OCI-LY3 (cell line): Measurements from ENCODE around the gene PRKRA.

Source experiments
- H2AFZ ChIP-seq: fragments of 200-600, 300-600 bp; shearing (Covaris generic); 2 replicates; pipeline ENCODE4 v1.6.0; 2014; ENCODE audit warnings: antibody characterized with exemption, low read depth, low read length
- H3K27ac ChIP-seq: fragments of 200-600, 300-600 bp; sonication (generic); 2 replicates; pipeline ENCODE4 v1.5.1; 2014; ENCODE audit warnings: mild to moderate bottlenecking, low read length, moderate library complexity, mixed read lengths
- H3K27me3 ChIP-seq: fragments of 200-600, 300-600 bp; sonication (generic); 2 replicates; pipeline ENCODE4 v1.6.1; 2014; ENCODE audit warnings: low read depth, low read length, mixed read lengths
- H3K36me3 ChIP-seq: fragments of 200-600, 300-600 bp; sonication (generic); replicated peaks from 2 replicates; pipeline ENCODE3; 2014; ENCODE audit warnings: low read depth, low read length, mixed read lengths
- H3K4me1 ChIP-seq: fragments of 300-600, 200-600 bp; sonication (generic); 2 replicates; pipeline ENCODE4 v1.6.1; 2014; ENCODE audit warnings: low read length, mixed read lengths
- H3K4me2 ChIP-seq: fragments of 200-600, 300-600 bp; sonication (generic); 2 replicates; pipeline ENCODE4 v1.6.1; 2014; ENCODE audit warnings: low read length, mixed read lengths
- H3K4me3 ChIP-seq: fragments of 300-600, 200-600 bp; sonication (generic); 2 replicates; pipeline ENCODE4 v1.5.1; 2014; ENCODE audit warnings: antibody characterized with exemption, mild to moderate bottlenecking, low read length, moderate library complexity
- H3K79me2 ChIP-seq: fragments of 300-600, 200-600 bp; shearing (Covaris generic); 2 replicates; pipeline ENCODE4 v1.6.1; 2014; ENCODE audit warnings: mild to moderate bottlenecking, low read length, mixed read lengths
- H3K9ac ChIP-seq: fragments of 300-600, 200-600 bp; shearing (Covaris generic); 2 replicates; pipeline ENCODE4 v1.6.0; 2014; ENCODE audit warnings: mild to moderate bottlenecking, low read length, moderate library complexity
- H3K9me3 ChIP-seq: fragments of 200-600, 300-600 bp; shearing (Covaris generic); 2 replicates; pipeline ENCODE4 v1.6.1; 2014; ENCODE audit warnings: low read length, mixed read lengths; ENCODE audit not compliant: insufficient read depth
- H4K20me1 ChIP-seq: fragments of 200-600, 300-600 bp; sonication (generic); 2 replicates; pipeline ENCODE4 v1.6.1; 2016; ENCODE audit warnings: low read length, mixed read lengths; ENCODE audit not compliant: insufficient read depth
- CTCF ChIP-seq: fragments of 200-600, 300-600 bp; sonication (generic); IDR thresholded peaks from 2 replicates; pipeline ENCODE4 v1.5.1; 2014; ENCODE audit warnings: antibody characterized with exemption, low read length, low read depth
- EZH2phosphoT487 ChIP-seq: fragments of 200-600 bp; shearing (Covaris generic); IDR thresholded peaks from 2 replicates; pipeline ENCODE4 v1.6.1; 2018; ENCODE audit warnings: antibody characterized with exemption, mixed run types, low read depth

PRKRA gene

GRCh38 chr2:178397002-178397605 lies 53.9 kb downstream of the PRKRA start:
- Histone ChIP-seq H4K20me1 (no peaks in the 10 kb centered on the region), H3K4me2 (no peak overlapping the region), H3K36me3 (no peaks in the 10 kb centered on the region), H3K4me1 (no peaks in the 10 kb centered on the region), H3K79me2 (no peaks in the 10 kb centered on the region), H2AFZ (no peak overlapping the region), H3K9me3 (no peaks in the 10 kb centered on the region), H3K4me3 (no peak overlapping the region), H3K27ac (no peak overlapping the region), H3K27me3 (no peaks in the 10 kb centered on the region; the same call in 1 of the 2 replicates), H3K9ac (no peak overlapping the region)
- TF ChIP-seq CTCF (peak; percentile 73), EZH2phosphoT487 (no peak)

- H3K4me1 ChIP-seq, result no peaks in the 10 kb centered on the region
- no peaks in the 10 kb centered on the region for H3K9me3 ChIP-seq
- H2AFZ ChIP-seq, result no peak overlapping the region
- no peaks in the 10 kb centered on the region for H3K79me2 ChIP-seq
- no peak overlapping the region for H3K4me3 ChIP-seq
- no peaks in the 10 kb centered on the region for H3K27me3 ChIP-seq
- H3K27ac ChIP-seq, result no peak overlapping the region
- TF ChIP-seq CTCF, result no peak
- TF ChIP-seq EZH2phosphoT487, result no peak
- H3K9ac ChIP-seq, result no peak overlapping the region
- no peaks in the 10 kb centered on the region for H4K20me1 ChIP-seq
- no peak overlapping the region for H3K4me2 ChIP-seq
- no peaks in the 10 kb centered on the region for H3K36me3 ChIP-seq
Measured at GRCh38 chr2:178395941-178396570, 54.9 kb downstream of the PRKRA start.

- no peak overlapping the region for H3K9ac ChIP-seq
- no peaks in the 10 kb centered on the region for H3K9me3 ChIP-seq
- no peak overlapping the region for H3K27ac ChIP-seq
- H4K20me1 ChIP-seq, result no peaks in the 10 kb centered on the region
- H3K4me3 ChIP-seq, result no peak overlapping the region
- H3K4me2 ChIP-seq, result no peak overlapping the region
- no peaks in the 10 kb centered on the region for H3K36me3 ChIP-seq
- H3K79me2 ChIP-seq, result no peaks in the 10 kb centered on the region
- H3K4me1 ChIP-seq, result no peaks in the 10 kb centered on the region
- TF ChIP-seq EZH2phosphoT487, result no peak
- TF ChIP-seq CTCF, result no peak
- no peaks in the 10 kb centered on the region for H3K27me3 ChIP-seq
- H2AFZ ChIP-seq, result no peak overlapping the region
Measured at GRCh38 chr2:178395295-178395694, 55.7 kb downstream of the PRKRA start.

- TF ChIP-seq CTCF (no peak), EZH2phosphoT487 (no peak)
- H2AFZ ChIP-seq, result no peak overlapping the region
- H4K20me1 ChIP-seq, result no peaks in the 10 kb centered on the region
- H3K27me3 ChIP-seq, result no peaks in the 10 kb centered on the region
- no peaks in the 10 kb centered on the region for H3K79me2 ChIP-seq
- no peaks in the 10 kb centered on the region for H3K36me3 ChIP-seq
- no peak overlapping the region for H3K27ac ChIP-seq
- no peaks in the 10 kb centered on the region for H3K9me3 ChIP-seq
- H3K9ac ChIP-seq, result no peak overlapping the region
- no peak overlapping the region for H3K4me3 ChIP-seq
- H3K4me2 ChIP-seq, result no peak overlapping the region
- no peaks in the 10 kb centered on the region for H3K4me1 ChIP-seq
Measured at GRCh38 chr2:178394859-178395258, 56.1 kb downstream of the PRKRA start.
